BLaER1 treated with 17β-estradiol and CSF1 and Interleukin-3, amounts not matched to agents 10 nM and 100 nM (cell line): ENCODE measurements around the gene TBX4.
"Not testable (repeated sequence)": the region's sequence is repeated elsewhere in the genome, so short reads cannot be mapped to it uniquely, and the experiment has no call there.

ENCODE experiments used
- H3K27ac ChIP-seq, 11 experiments: shearing (Covaris generic); formaldehyde crosslinking; 2 replicates each; pipeline ENCODE4 v1.8.1; 2022
- H3K27me3 ChIP-seq, 11 experiments: shearing (Covaris generic); formaldehyde crosslinking; 2 replicates each; pipeline ENCODE4 v1.8.1; 2022
- H3K36me3 ChIP-seq, 11 experiments: shearing (Covaris generic); formaldehyde crosslinking; 2 replicates each; pipeline ENCODE4 v1.8.1; 2022
- H3K4me1 ChIP-seq, 10 experiments: shearing (Covaris generic); formaldehyde crosslinking; 2 replicates each; pipeline ENCODE4 v1.8.1; 2022
- H3K4me2 ChIP-seq, 11 experiments: shearing (Covaris generic); formaldehyde crosslinking; 2 replicates each; pipeline ENCODE4 v1.8.1; 2022
- H3K4me3 ChIP-seq, 10 experiments: shearing (Covaris generic); formaldehyde crosslinking; 2 replicates each; pipeline ENCODE4 v1.8.1; 2022
- H3K9ac ChIP-seq, 11 experiments: shearing (Covaris generic); formaldehyde crosslinking; 2 replicates each; pipeline ENCODE4 v1.8.1; 2022
- H3K9me3 ChIP-seq, 11 experiments: shearing (Covaris generic); formaldehyde crosslinking; replicated peaks in 1 of 11; 2 replicates each; pipeline ENCODE4 v1.8.1; 2022
- H4K20me1 ChIP-seq, 11 experiments: shearing (Covaris generic); formaldehyde crosslinking; 2 replicates each; pipeline ENCODE4 v1.8.1; 2022
- Cebpa-rat ChIP-seq, 11 experiments: shearing (Covaris generic); IDR thresholded peaks; 2 replicates each; pipeline ENCODE4 v1.8.1; 2022

The TBX4 gene

DNA sequence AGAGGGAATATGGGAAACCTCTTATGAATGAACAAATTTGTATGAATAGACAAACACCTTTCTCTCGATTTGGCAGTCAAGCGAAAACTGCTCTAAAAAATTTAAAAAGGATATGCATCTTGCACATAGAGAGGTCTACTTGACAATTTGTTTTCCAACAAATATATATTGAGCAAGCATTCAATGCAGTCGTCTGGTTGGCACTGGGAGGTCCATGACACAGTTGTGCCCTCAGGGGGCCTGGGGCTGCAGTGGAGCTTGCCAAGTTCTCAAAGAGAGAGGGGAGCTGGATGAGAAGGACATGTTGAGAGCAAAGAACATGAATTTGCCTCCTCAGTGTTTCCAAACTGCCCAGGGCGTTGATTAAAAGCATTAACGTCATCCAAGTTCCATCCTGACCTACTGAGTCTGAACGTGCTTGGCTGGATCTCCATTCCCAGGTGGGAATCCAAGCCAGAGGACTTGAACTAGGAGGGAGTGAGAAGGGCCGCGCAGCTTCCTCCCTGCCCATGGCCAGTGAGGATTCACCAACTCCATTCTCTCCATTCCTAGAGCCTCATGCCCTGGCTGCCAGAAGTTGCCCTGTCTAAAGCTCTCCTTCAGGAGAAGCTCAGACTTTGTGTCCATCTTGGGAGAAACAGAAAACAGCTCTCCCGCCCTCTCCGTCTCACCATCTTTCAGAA, 28.1 kb upstream of the TBX4 start:
- no peak overlapping the region for H3K27ac ChIP-seq

DNA sequence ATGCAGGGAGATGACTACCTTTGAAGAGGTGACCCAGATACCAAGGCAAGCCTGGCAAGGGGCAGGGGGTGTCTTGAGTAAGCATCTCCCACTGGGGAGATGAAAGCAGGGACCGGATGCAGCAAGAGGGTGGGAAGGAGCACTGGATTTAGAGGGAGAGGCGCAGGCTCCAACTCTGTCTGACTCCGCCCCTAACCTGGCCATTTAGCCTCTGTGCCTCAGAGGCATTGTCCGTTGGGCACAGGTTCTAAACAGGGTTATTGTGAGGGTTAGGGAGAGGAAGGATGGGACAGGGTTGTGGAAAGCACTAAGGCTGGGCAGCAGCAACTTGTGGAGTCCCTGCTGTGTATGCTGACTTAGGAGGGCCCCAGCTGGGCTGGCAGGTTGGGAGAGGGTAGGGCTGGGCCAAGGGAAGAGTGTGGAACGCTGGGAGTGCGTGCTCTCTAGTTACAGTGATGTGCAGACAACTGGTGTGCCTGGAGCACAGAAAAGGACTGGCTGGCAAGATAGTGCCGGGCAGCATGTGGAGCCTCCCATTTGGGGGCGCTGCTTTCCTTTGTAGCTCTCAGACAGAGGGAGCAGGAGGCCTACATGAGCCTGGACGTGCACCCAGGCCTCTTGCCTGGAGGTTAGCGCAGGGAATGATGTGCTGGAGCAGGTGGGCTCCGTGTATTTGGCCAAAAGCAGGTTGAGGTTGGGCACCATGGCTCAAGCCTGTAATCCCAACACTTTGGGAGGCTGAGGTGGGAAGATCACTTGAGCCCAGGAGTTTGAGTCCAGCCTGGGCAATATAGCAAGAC, 26.3 kb upstream of the TBX4 start:
- H3K9me3 ChIP-seq, result peaks cover 0 to 10% (median 0%) of the 10 kb centered on the region in 11 experiments; a peak in 1 of 22 replicates
- no peak for TF ChIP-seq Cebpa-rat (IDR thresholded peaks at IDR 0.05)
- H3K4me3 ChIP-seq, result no peak overlapping the region
- no peaks in the 10 kb centered on the region for H3K27me3 ChIP-seq
- no peaks in the 10 kb centered on the region for H3K4me1 ChIP-seq
- no peak overlapping the region for H3K27ac ChIP-seq
- H4K20me1 ChIP-seq, result no peaks in the 10 kb centered on the region
- H3K36me3 ChIP-seq, result no peaks in the 10 kb centered on the region
- H3K4me2 ChIP-seq, result no peak overlapping the region
- no peak overlapping the region for H3K9ac ChIP-seq

More for the DNA sequence above, 28.1 kb upstream of the TBX4 start:
- no peaks in the 10 kb centered on the region; a peak in 1 of 22 replicates for H4K20me1 ChIP-seq
- no peaks in the 10 kb centered on the region for H3K36me3 ChIP-seq
- H3K4me3 ChIP-seq, result no peak overlapping the region
- no peak overlapping the region for H3K9ac ChIP-seq
- no peak overlapping the region for H3K4me2 ChIP-seq
- TF ChIP-seq Cebpa-rat (IDR thresholded peaks at IDR 0.05), result no peak
- H3K4me1 ChIP-seq, result no peaks in the 10 kb centered on the region
- no peaks in the 10 kb centered on the region for H3K27me3 ChIP-seq
- H3K9me3 ChIP-seq, result peaks cover 0 to 10% (median 0%) of the 10 kb centered on the region in 11 experiments; a peak in 1 of 22 replicates

DNA sequence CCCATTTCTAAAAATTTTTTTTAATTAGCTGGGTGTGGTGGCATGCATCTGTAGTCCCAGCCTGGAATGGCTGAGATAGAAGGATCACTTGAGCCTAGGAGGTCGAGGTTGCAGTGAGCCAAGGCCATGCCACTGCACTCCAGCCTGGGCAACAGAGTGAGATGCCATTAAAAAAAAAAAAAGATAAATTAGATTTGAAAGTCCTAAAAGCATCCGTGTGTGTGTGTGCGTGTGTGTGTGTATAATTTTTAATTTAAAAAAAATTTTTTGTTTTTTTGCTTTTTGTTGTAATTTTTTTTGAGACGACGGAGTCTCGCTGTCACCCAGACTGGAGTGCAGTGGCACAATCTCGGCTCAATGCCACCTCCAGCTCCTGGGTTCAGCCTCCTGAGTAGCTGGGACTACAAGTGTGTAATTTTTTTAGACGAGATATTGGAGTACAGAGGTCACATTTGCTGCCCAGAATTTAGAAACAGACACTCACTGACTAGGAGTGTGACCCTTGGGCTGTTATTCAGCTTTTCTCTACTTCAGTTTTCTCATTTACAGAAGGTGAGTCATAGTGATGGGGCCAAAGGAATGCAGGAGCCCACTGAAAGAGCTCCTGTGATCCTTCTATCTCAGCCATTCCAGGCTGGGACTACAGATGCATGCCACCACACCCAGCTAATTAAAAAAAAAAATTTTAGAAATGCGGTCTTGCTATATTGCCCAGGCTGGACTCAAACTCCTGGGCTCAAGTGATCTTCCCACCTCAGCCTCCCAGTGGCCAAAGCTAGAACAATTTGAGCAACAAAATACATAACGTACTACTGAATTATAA, 25.5 kb upstream of the TBX4 start:
- Histone ChIP-seq H3K4me1 (no peaks in the 10 kb centered on the region), H3K27me3 (no peaks in the 10 kb centered on the region), H3K4me2 (no peak overlapping the region), H3K36me3 (no peaks in the 10 kb centered on the region), H4K20me1 (no peaks in the 10 kb centered on the region), H3K9ac (no peak overlapping the region), H3K4me3 (no peak overlapping the region), H3K9me3 (peaks cover 0 to 10% (median 0%) of the 10 kb centered on the region in 11 experiments; a peak in 1 of 22 replicates), H3K27ac (no peak overlapping the region)
- TF ChIP-seq Cebpa-rat (IDR thresholded peaks at IDR 0.05), result no peak

DNA sequence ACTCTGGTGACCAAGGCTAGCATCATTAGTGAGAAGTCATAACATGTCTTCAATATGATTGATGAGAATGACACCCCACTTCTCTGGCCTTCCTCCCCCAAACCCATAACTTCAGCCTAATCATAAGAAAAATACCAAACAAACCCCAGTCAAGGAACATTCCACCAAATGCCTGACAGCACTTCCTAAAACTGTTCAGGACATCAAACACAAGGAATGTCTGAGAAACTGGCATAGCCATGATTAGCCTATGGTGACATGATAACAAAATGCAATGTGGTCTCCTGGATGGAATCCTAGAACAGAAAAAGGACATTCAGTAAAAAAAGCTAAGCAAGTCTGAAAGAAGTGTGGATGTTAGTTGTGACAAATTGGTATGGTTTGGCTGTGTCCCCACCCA, 24.7 kb upstream of the TBX4 start:
- Histone ChIP-seq H3K4me2 (no peak overlapping the region), H3K36me3 (no peaks in the 10 kb centered on the region), H3K27me3 (no peaks in the 10 kb centered on the region), H3K27ac (no peak overlapping the region), H3K9me3 (peaks cover 0 to 10% (median 0%) of the 10 kb centered on the region in 11 experiments; a peak in 1 of 22 replicates), H3K4me3 (no peak overlapping the region), H3K4me1 (no peaks in the 10 kb centered on the region), H3K9ac (no peak overlapping the region), H4K20me1 (no peaks in the 10 kb centered on the region)
- no peak for TF ChIP-seq Cebpa-rat (IDR thresholded peaks at IDR 0.05)

DNA sequence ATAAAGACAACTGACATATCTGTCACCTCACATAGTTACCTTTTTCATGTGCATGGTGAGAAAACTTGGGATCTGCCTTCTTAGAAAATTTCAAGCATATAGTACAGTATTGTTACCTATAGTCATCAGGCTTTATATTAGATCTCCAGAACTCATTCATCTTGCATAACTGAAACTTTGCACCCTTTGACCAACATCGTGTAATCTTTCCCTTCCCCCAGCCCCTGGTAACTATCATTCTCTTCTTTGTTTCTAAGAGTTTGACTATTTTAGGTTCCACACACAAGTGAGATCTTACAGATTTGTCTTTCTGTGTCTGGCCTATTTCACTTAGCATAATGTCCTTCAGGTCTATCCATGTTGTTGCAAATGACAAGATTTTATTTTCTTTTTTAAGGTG, 22.9 kb upstream of the TBX4 start:
- H3K4me1 ChIP-seq, result no peaks in the 10 kb centered on the region
- H3K27ac ChIP-seq, result no peak overlapping the region
- H3K4me3 ChIP-seq, result no peak overlapping the region
- H4K20me1 ChIP-seq, result no peaks in the 10 kb centered on the region
- no peak overlapping the region for H3K9ac ChIP-seq
- TF ChIP-seq Cebpa-rat (IDR thresholded peaks at IDR 0.05), result no peak
- H3K9me3 ChIP-seq, result peaks cover 0 to 10% (median 0%) of the 10 kb centered on the region in 11 experiments; a peak in 1 of 22 replicates
- no peaks in the 10 kb centered on the region for H3K36me3 ChIP-seq
- H3K4me2 ChIP-seq, result no peak overlapping the region
- no peaks in the 10 kb centered on the region for H3K27me3 ChIP-seq

DNA sequence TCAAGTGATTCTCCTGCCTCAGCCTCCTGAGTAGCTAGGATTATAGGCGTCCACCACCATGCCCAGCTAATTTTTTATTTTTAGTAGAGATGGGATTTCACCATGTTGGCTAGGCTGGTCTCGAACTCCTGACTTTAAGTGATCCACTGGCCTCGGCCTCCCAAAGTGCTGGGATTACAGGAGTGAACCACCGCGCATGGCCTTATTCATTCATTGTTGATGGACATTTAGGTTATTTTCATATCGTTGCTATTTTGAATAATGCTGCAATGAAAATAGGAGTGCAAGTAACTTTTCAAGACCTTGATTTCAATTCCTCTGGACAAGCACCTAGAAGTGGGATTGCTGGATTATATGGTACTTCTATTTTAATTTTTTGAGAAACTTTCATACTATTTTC, 22.4 kb upstream of the TBX4 start:
- not testable (repeated sequence) for H4K20me1 ChIP-seq, H3K27me3 ChIP-seq, H3K36me3 ChIP-seq, H3K4me2 ChIP-seq, H3K9ac ChIP-seq, H3K27ac ChIP-seq, H3K4me3 ChIP-seq, H3K4me1 ChIP-seq
- peaks cover under 1 to 14% (median 3%) of the 10 kb centered on the region in 11 experiments; a peak in 11 of 22 replicates for H3K9me3 ChIP-seq

DNA sequence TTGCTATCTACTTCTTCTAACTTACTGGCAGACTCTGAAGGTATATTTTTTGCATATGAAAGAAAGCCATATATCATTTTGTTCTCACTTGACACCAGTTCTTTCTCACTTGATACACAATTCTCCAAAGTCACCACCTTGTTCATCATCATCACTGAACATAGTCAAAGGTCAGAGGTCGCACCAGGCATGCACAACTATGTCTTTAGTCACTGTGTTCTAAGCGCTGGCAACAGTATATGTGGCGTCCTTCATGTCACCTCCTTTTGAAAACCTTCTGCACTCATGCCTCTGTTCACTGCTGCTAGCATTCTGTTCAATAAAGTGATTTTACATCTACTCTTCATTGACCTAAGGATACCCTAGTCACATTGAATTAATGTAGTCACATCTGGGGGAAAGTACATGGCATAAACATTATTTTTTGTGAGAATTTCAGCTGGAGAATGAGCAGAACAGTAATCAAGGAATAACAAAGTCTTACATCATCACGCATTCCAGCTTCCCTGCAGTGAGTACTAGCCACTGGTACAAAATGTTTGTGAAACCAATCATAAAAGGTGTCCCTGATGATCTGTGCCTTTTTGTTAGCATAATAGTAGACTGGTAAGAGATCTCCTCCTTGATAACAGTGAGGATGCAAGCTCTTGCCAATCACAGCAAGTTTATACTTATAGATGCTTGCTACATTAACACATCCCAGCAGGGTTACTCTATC, 20.5 kb upstream of the TBX4 start:
- no peak overlapping the region for H3K4me3 ChIP-seq
- peaks cover 10 to 32% (median 15%) of the 10 kb centered on the region in 11 experiments; a peak in 19 of 22 replicates for H3K9me3 ChIP-seq
- TF ChIP-seq Cebpa-rat (IDR thresholded peaks at IDR 0.05), result no peak
- no peaks in the 10 kb centered on the region for H3K36me3 ChIP-seq
- H3K4me1 ChIP-seq, result no peaks in the 10 kb centered on the region
- no peaks in the 10 kb centered on the region for H3K27me3 ChIP-seq
- no peaks in the 10 kb centered on the region for H4K20me1 ChIP-seq
- no peak overlapping the region for H3K9ac ChIP-seq
- no peak overlapping the region for H3K27ac ChIP-seq
- no peak overlapping the region for H3K4me2 ChIP-seq

DNA sequence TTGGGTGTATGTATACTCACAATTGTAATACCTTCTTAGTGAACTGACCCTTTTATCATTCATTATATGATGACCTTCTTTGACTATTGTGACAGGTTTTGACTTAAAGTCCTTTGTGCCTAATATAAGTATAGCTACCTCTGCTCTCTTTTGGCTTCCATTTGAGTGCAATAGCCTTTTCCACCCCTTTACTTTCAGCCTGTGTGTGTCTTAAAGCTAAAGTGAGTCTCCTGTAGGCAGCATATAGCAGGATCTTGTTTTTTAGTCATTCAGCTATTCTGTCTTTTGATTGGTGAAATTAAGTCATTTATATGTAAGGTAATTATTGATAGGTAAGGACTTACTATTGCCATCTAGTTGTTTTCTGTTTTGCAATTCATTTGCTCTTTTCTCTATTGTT, 15.9 kb upstream of the TBX4 start:
- no peak overlapping the region for H3K4me2 ChIP-seq
- H3K36me3 ChIP-seq, result no peaks in the 10 kb centered on the region
- H3K9me3 ChIP-seq, result peaks cover 30 to 43% (median 37%) of the 10 kb centered on the region in 11 experiments
- H3K9ac ChIP-seq, result no peak overlapping the region
- no peaks in the 10 kb centered on the region for H3K4me1 ChIP-seq
- no peak for TF ChIP-seq Cebpa-rat (IDR thresholded peaks at IDR 0.05)
- H3K27ac ChIP-seq, result no peak overlapping the region
- H3K27me3 ChIP-seq, result no peaks in the 10 kb centered on the region
- no peaks in the 10 kb centered on the region for H4K20me1 ChIP-seq
- no peak overlapping the region for H3K4me3 ChIP-seq
